ENCODE results near the gene VPS26A. TPM values are rescaled to one million over a fixed set of nuclear protein-coding genes. Genes with fewer than 3 reads are reported as not detected.

The VPS26A gene
- total and polyA plus RNA-seq, 2 donors (not counting 3 experiments of a cell fraction or from before 2014, with no cell fraction given), result 11.7 to 60.3 TPM

DNA sequence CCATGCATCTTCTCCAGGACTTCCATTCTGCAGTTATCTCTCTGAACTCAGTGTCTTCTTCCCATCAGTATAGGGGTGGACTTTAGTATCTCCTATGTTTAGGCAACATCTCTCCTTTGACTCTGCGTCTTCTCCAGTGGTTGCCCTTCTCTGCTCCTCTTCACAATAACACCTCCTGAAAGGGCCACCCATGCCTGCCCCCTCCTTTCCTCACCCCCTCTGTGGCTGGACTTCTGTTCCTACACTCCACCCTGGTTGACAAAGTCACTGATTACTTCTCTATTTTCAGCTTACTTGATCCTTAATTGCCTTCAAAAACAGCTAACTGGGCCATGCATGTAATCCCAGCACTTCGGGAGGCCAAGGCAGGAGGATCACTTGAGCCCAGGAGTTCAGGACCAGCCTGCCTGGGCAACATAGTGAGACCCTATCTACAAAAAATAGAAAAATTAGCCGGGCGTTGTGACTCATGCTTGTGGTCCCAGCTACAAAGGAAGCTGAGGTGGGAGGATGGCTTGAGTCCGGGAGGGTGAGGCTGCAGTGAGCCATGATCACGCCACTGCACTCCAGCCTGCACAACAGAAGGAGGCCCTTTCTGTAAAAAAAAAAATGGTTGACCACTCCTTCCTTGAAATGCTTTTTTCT, 22.4 kb upstream of the VPS26A start:
- POLR2A ChIA-PET, result no interaction called here
- CTCF ChIA-PET, result interaction anchor here (1.0 to 3.6 kb wide), 4 partner anchors 9 to 96 kb away, joined by 3 to 33 read pairs (median 4); partner anchors contain the start of gene VPS26A
- peaks cover 17% of the 10 kb centered on the region for H3K4me1 ChIP-seq (ENCODE audit: control insufficient read depth, extremely low read depth, insufficient read depth, low read length)
- TF ChIP-seq FOS (IDR thresholded peaks at IDR 0.05; ENCODE audit: borderline replicate concordance, insufficient read depth, low read length), result peak; percentile 71
- TF ChIP-seq MYC (IDR thresholded peaks at IDR 0.05; ENCODE audit: low read depth, low read length), result no peak
- TF ChIP-seq JUN (IDR thresholded peaks at IDR 0.05; ENCODE audit: borderline replicate concordance, insufficient read depth, insufficient read length, low read depth), result no peak
- dilution Hi-C loops (cut with MboI; ENCODE audit: extremely low pct_ligation_motif_present, low sequenced_read_pairs) (no loop called here), intact Hi-C loops (cut with micrococcal nuclease) (loop anchor here (2.0 kb wide), 1 partner anchor 21 kb away; no protein-coding TSS in a partner anchor)
- peak overlapping the region; percentile 73 for H3K4me2 ChIP-seq (ENCODE audit: insufficient read depth, low read length)
- DNase-seq (ENCODE audit: low read depth, low spot score), result peak; percentile 46
- peak overlapping the region; percentile 82 for H3K27ac ChIP-seq (ENCODE audit: insufficient read depth, low read depth, low read length)
- H3K9me3 ChIP-seq (replicated peaks; ENCODE audit: control insufficient read depth, insufficient read depth, low read length), result no peaks in the 10 kb centered on the region
- no peaks in the 10 kb centered on the region for H4K20me1 ChIP-seq (replicated peaks; ENCODE audit: control insufficient read depth, extremely low read depth, insufficient read depth, low read length)
- no TSS peak for BruUV-seq (replicated peaks)
- H3K79me2 ChIP-seq (ENCODE audit: control insufficient read depth, insufficient read depth, low read length), result peaks cover 61% of the 10 kb centered on the region
- no peak overlapping the region for H3K4me3 ChIP-seq (replicated peaks in 1 of 3; ENCODE audit: insufficient read depth in 1 of 3, low read depth in 1 of 3, low read length in 3 of 3)
- FAIRE-seq, result peak; percentile 89
- peak overlapping the region; percentile 15 for H2AFZ ChIP-seq (ENCODE audit: low read depth, low read length)
- H3K36me3 ChIP-seq (ENCODE audit: control insufficient read depth in 2 of 2, extremely low read depth in 1 of 2, insufficient read depth in 2 of 2, low read length in 2 of 2), result peaks cover 13 to 18% of the 10 kb centered on the region in 2 experiments
- H3K27me3 ChIP-seq (ENCODE audit: control insufficient read depth in 2 of 2, insufficient read depth in 2 of 2, low read length in 2 of 2), result no peaks in the 10 kb centered on the region
- peak overlapping the region; percentile 43 for H3K9ac ChIP-seq (replicated peaks; ENCODE audit: extremely low read depth, insufficient read depth, low read length)
- no peaks in the 10 kb centered on the region for H3K9me1 ChIP-seq (replicated peaks; ENCODE audit: control insufficient read depth, extremely low read depth, insufficient read depth, low read length)

GRCh38 chr10:69102440-69102839, 21.5 kb upstream of the VPS26A start:
- no TSS peak for BruUV-seq (replicated peaks)
- dilution Hi-C loops (cut with MboI; ENCODE audit: extremely low pct_ligation_motif_present, low sequenced_read_pairs), result no loop called here
- Histone ChIP-seq H3K27me3 (ENCODE audit: control insufficient read depth in 2 of 2, insufficient read depth in 2 of 2, low read length in 2 of 2) (no peaks in the 10 kb centered on the region), H3K4me1 (ENCODE audit: control insufficient read depth, extremely low read depth, insufficient read depth, low read length) (peaks cover 17% of the 10 kb centered on the region), H3K79me2 (ENCODE audit: control insufficient read depth, insufficient read depth, low read length) (peaks cover 55% of the 10 kb centered on the region), H3K4me3 (replicated peaks in 1 of 3; ENCODE audit: insufficient read depth in 1 of 3, low read depth in 1 of 3, low read length in 3 of 3) (no peak overlapping the region), H3K27ac (ENCODE audit: insufficient read depth, low read depth, low read length) (peak overlapping the region; percentile 82), H3K9me1 (replicated peaks; ENCODE audit: control insufficient read depth, extremely low read depth, insufficient read depth, low read length) (no peaks in the 10 kb centered on the region), H3K4me2 (ENCODE audit: insufficient read depth, low read length) (peak overlapping the region; percentile 73), H3K36me3 (ENCODE audit: control insufficient read depth in 2 of 2, extremely low read depth in 1 of 2, insufficient read depth in 2 of 2, low read length in 2 of 2) (peaks cover 13 to 18% of the 10 kb centered on the region in 2 experiments), H3K9me3 (replicated peaks; ENCODE audit: control insufficient read depth, insufficient read depth, low read length) (no peaks in the 10 kb centered on the region), H2AFZ (ENCODE audit: low read depth, low read length) (no peak overlapping the region), H3K9ac (replicated peaks; ENCODE audit: extremely low read depth, insufficient read depth, low read length) (peak overlapping the region; percentile 43), H4K20me1 (replicated peaks; ENCODE audit: control insufficient read depth, extremely low read depth, insufficient read depth, low read length) (no peaks in the 10 kb centered on the region)
- FAIRE-seq, result peak; percentile 15
- ChIA-PET CTCF (interaction anchor here (0.5 to 3.6 kb wide), 3 partner anchors 10 to 116 kb away, joined by 3 to 33 read pairs (median 6); no protein-coding TSS in a partner anchor), POLR2A (no interaction called here)
- intact Hi-C loops (cut with micrococcal nuclease), result no loop called here
- no peak for TF ChIP-seq POLR2AphosphoS5 (IDR thresholded peaks at IDR 0.05; ENCODE audit: insufficient read depth, low read depth, low read length)
- TF ChIP-seq MAX (IDR thresholded peaks at IDR 0.05; ENCODE audit: insufficient read depth, insufficient read length), result no peak
- TF ChIP-seq GATA2 (IDR thresholded peaks at IDR 0.05; ENCODE audit: insufficient read depth, insufficient read length, low read depth, low read length), result no peak
- no peak for TF ChIP-seq MYC (IDR thresholded peaks at IDR 0.05; ENCODE audit: low read depth, low read length)
- TF ChIP-seq POLR2A (IDR thresholded peaks at IDR 0.05; ENCODE audit: low read depth, low read length), result no peak
- TF ChIP-seq EZH2 (IDR thresholded peaks at IDR 0.05; ENCODE audit: borderline replicate concordance, low read depth, low read length, severe bottlenecking), result no peak
- TF ChIP-seq JUN (IDR thresholded peaks at IDR 0.05; ENCODE audit: borderline replicate concordance, insufficient read depth, insufficient read length, low read depth), result no peak
- no peak for TF ChIP-seq FOS (IDR thresholded peaks at IDR 0.05; ENCODE audit: borderline replicate concordance, insufficient read depth, low read length)
- TF ChIP-seq, protein P1, sequence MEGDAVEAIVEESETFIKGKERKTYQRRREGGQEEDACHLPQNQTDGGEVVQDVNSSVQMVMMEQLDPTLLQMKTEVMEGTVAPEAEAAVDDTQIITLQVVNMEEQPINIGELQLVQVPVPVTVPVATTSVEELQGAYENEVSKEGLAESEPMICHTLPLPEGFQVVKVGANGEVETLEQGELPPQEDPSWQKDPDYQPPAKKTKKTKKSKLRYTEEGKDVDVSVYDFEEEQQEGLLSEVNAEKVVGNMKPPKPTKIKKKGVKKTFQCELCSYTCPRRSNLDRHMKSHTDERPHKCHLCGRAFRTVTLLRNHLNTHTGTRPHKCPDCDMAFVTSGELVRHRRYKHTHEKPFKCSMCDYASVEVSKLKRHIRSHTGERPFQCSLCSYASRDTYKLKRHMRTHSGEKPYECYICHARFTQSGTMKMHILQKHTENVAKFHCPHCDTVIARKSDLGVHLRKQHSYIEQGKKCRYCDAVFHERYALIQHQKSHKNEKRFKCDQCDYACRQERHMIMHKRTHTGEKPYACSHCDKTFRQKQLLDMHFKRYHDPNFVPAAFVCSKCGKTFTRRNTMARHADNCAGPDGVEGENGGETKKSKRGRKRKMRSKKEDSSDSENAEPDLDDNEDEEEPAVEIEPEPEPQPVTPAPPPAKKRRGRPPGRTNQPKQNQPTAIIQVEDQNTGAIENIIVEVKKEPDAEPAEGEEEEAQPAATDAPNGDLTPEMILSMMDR (IDR thresholded peaks at IDR 0.05; ENCODE audit: extremely low read depth in 1 of 2, insufficient read depth in 1 of 2, low read depth in 1 of 2, low read length in 2 of 2), result no peak
- no peak for DNase-seq (ENCODE audit: low read depth, low spot score)
